ENCODE results near the gene VSTM2L.

DNA sequence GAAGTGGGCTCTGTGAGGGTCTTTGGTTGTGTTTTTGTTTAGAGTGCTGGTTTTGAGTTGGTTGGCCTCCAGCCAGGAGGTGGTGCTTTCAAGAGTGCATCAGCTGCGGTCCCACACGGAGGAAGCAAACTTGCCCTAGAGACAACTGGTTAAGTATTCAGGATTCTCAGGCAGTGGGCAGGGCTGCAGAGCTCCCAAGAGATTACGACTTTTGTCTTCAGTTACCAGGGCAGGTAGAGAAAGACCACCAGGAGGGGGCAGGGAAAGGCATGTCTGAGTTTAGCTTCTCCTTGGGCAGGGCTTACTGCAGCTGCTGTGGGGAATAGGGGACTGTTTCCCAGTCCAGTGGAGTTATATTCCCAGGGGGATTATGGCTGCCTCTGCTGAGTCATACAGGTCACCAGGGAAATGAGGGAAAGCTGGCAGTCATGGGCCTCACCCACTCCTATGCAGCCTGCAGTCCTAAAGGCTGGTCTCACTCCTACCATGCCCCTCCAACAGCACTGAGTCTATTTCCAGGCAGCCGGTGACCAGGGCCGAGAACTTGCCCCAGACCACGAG, 66.0 kb downstream of the VSTM2L start:
- TF ChIP-seq, protein P1, sequence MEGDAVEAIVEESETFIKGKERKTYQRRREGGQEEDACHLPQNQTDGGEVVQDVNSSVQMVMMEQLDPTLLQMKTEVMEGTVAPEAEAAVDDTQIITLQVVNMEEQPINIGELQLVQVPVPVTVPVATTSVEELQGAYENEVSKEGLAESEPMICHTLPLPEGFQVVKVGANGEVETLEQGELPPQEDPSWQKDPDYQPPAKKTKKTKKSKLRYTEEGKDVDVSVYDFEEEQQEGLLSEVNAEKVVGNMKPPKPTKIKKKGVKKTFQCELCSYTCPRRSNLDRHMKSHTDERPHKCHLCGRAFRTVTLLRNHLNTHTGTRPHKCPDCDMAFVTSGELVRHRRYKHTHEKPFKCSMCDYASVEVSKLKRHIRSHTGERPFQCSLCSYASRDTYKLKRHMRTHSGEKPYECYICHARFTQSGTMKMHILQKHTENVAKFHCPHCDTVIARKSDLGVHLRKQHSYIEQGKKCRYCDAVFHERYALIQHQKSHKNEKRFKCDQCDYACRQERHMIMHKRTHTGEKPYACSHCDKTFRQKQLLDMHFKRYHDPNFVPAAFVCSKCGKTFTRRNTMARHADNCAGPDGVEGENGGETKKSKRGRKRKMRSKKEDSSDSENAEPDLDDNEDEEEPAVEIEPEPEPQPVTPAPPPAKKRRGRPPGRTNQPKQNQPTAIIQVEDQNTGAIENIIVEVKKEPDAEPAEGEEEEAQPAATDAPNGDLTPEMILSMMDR (IDR thresholded peaks at IDR 0.05), result no peak
- no peak for TF ChIP-seq POLR2A (IDR thresholded peaks at IDR 0.05)

All from body of pancreas (tissue), 4 donors.